Measurements from ENCODE around the gene ATAD3C.
"Not testable (repeated sequence)": the region's sequence is repeated elsewhere in the genome, so short reads cannot be mapped to it uniquely, and the experiment has no call there.

ATAD3C gene

GRCh38 chr1:1449099-1449739, at the start of gene ATAD3C:
ATAD3C (plus strand) TSS chr1:1449689; CDS start chr1:1450684, 995 bp downstream.
- no peak for DNase-seq

DNA sequence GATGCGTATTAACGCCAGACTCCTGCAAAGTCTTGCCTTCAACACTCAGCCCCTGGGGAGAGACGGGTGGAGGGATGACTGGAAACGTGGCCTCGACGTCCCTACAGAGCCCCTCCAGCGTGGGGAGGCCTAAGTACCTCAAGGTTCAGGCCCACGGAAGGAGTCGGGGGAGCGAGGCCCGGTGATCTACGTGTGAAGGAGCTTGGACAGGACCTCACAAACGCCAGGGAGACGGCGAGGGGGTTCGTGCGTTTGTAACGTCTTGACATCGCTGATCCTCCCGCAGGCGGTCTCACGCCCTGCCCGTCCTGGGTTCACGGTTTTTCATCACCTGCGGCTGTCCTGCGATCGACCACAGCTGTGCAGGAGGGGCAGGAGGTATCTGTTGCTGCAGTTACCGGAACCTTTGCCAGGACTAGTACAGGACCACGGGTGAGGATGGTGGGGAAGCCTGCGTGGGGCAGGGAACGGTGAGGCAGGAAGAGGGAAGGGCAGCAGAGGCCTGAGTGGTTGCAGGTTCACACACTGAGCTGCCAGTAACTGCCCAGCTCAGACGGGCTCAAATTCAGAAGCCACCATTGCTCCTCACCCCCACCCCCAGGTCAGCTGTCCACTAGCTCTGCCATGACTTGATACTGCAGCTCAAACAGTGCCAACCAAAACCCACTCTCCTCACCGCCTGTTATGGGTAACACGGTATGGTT, 49.5 kb upstream of the ATAD3C start:
- no peak for DNase-seq

- no peak for DNase-seq
Measured at GRCh38 chr1:1400576-1401456, 48.7 kb upstream of the ATAD3C start.

- DNase-seq, result no peak
Measured at GRCh38 chr1:1401457-1402010, 48.0 kb upstream of the ATAD3C start.

- no peak for DNase-seq
Measured at GRCh38 chr1:1402072-1402900, 47.2 kb upstream of the ATAD3C start.

DNA sequence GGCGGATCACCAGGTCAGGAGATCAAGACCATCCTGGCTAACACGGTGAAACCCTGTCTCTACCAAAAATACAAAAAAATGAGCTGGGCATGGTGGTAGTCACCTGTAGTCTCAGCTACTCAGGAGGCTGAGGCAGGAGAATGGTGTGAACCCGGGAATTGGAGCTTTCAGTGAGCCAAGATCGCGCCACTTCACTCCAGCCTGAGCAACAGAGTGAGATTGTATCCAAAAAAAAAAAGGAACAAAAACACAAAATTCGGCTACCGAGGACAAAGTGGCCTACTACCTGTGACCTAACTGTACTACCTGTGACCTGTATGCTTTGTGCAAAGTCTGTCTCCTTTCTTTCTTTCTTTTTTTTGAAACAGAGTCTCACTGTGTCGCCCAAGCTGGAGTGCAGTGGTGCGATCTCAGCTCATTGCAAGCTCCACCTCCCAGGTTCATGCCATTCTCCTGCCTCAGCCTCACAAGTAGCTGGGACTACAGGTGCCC, 46.5 kb upstream of the ATAD3C start:
- DNase-seq, result not testable (repeated sequence)

DNA sequence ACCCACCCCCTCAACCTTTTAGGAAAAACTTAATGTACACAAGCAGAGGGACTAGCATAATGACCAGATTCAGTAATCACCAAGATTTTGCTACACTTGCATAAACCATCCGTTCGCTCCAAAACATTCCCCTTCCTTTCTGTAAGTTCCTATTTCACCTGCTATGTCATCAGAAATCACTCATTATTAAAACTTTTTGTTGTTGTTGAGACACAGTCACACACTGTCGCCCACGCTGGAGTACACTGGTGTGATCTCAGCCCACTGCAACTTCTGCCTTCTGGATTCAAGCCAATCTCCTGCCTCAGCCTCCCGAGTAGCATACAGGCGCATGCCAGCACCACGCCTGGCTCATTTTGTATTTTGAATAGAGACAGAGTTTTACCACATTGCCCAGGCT, 45.8 kb upstream of the ATAD3C start:
- no peak for DNase-seq

GRCh38 chr1:1406101-1406820, 43.2 kb upstream of the ATAD3C start:
- no peak for DNase-seq

DNA sequence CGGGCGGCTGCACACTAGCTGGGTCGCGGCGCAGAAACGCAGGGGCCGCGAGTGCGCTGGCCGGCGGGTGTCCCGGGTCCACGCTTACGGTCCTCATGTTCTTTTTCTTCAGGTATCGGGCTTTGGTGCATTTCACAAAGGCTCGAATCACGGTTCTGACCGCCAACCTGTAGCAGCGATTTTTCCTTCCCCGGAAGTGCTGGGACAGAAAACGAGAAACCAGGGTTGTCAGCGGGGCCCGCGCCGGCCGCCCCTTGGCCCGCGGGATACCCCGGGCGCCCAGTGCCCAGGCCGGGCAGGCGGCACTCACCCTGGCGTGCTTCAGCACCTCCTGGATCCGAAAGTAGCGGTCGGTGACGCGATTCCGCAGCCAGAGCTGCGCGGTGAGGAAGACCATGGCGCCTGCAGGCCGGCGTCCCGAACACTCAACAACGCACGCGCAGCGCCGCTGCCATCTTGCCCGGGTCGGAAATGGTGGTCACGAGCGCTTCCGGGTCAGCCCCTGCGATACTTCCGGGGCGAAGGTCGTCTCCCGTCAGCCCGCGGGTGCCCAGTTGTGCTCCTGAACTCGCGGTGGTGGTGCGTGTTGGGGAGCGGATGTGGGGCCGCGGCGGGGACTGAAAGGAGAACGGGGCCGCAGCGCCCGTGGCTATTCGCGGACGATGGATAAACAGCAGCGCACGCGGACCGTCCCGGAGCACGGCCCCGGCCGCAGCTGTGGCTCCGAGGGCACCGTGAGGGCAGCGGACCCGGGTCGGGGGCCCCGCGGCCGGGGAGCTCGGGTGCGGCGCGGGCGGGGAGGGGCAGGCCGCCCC, 42.5 kb upstream of the ATAD3C start, which contains the start of gene MRPL20:
TSS of gene MRPL20 (minus strand) at position 473 of the 815 bp plus-strand sequence. CDS start at position 397, 76 bp downstream.
- DNase-seq, result peak; percentile 92 to 95 (median 92)

- DNase-seq, result peak in 2 of 4 experiments; percentile 27 to 36
Measured at GRCh38 chr1:1407636-1408318, 41.7 kb upstream of the ATAD3C start.

GRCh38 chr1:1410238-1410637, 39.3 kb upstream of the ATAD3C start:
- DNase-seq, result not testable (repeated sequence)

DNA sequence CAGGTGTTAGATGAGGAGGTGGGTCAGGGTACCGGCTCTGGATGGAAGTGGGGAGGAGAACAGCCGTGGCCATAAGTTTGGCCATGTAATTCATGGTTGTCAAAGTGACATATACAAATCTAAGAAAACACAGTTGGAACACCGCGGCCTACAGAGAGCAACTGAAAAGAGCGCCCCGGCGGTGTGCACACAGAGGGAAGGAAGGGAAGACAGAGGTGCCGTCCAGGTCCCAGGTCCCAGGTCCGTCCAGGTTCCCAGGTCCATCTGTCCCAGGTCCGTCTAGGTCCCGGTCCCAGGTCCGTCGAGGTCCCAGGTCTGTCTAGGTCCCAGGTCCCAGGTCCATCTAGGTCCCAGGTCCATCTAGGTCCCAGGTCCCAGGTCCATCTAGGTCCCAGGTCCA, 37.9 kb upstream of the ATAD3C start:
- no peak for DNase-seq

DNA sequence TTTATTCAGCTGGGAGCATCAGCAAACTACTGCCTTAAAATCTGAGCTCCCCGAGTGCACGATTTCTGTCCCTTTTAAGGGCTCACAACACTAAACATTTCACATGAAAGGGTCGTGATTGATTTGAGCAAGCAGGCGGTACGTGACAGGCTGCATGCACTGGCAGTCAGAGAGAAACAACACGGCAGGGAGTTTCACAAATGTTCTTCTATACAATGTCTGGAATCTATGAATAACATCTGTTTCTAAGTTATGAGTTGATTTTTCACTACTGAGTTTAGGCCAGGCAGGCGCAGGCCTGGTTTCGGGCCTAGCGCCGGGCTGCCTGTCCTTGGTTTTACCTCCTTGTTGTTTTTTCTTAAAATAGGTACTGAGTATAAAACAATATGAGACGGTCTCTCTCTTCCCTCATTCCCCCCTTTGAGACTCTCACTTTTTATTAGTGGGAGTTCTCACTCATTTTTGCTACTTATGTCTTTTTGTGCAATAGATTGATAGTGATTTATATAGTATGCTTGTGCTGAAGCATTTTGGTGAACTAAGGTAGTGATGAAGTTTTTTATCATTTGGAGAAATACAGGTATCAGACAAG, 37.1 kb upstream of the ATAD3C start:
- not testable (repeated sequence) for DNase-seq

DNA sequence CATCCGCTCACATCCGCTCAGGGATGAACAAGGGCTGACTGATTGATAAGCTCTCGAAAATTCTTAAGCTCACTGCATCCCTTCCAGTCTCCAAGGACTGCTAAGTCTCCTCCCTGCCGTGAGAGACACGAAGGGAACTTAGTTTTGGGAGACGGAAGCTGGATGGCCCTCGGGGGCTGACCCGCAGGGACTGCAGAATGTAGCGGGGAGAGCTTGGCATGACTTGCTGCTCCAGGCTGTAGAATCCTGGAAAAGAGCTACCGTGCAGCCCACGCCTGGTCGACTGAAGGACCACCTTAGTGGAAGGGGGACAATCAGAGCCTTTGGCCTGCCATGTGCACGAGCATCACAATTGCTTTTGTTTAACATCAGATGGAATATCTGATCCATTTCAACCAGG, 33.7 kb upstream of the ATAD3C start:
- no peak for DNase-seq

DNA sequence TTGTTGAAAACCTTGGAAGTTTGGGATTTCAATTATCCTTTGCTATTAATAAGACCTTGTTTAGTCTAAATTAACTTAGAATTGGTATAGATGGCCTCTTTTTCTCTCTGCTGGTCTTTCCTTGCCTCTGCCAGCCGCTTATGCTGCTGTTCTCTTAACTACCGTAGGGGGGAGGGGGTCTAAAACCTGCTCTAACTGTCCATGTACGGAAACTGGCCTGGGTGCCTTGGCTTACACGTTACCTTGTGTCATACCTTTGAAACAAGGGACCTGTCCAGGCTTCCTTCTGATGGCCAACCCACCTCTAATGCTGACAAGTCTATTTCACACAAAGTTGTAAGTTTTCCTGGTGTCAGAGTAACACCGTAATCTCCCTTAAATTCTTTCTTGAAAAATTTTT, 32.1 kb upstream of the ATAD3C start:
- DNase-seq, result not testable (repeated sequence)

DNA sequence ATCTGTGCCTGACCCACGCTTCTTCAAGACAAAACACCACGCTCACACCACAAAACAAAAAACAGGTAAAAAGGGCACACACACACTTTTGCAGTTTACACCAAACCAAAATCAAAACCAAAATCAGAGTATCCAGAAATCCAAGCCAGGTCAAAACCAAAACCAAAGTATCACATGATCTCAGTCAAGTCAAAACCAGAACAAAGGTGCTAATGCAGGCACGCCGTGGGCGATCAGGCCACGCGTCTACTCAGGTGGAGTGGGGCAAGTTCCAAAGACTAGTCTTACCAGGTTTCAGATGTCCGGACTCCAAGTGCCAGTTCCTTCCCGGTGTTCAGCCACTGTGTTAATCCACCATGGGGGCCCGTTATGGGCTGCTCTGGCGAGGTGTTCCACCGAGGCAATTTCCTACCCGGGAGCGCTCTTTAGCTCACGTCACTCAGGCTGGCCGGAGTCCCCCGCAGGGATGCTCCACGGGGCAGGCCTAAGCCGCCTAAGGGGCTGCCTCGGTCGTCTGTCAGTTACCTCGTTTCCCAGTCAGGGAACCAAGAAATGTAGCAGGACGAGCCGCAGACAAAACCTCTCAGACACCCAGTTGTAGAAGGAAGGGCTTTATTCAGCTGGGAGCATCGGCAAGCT, 31.5 kb upstream of the ATAD3C start:
- DNase-seq, result not testable (repeated sequence)

DNA sequence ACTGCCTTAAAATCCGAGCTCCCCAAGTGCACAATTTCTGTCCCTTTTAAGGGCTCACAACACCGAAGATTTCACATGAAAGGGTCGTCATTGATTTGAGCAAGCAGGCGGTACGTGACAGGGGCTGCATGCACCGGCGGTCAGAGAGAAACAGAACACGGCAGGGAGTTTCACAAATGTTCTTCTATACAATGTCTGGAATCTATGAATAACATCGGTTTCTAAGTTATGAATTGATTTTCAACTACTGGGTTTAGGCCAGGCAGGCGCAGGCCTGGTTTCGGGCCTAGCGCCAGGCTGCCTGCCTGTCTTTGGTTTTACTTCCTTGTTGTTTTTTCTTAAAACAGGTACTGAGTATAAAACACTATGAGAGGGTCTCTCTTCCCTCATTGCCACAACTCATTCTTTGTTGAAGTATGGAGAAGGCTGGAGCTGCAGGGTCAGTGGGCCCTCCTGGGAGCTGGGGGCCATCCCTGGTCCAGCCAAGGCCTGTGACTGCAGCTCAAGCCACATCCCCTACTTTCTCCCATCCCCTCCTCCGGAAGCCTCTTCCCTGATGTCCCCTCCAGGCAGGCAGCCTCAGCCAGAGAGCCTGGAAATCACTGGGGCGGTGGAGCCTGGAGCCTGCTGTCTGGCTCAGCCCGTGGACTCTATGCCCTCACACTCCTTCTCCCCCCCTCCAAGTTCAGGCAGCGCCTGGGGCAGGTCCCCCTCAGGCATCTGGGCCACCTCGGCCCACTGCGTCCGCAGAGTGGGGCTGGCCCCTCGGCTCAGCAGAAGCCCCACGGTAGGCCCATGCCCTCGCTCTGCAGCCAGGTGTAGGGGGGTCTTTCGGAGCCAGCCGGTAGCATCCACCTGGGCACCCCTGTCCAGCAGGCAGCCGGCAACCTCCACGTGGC, 30.8 kb upstream of the ATAD3C start:
- DNase-seq, result no peak

DNA sequence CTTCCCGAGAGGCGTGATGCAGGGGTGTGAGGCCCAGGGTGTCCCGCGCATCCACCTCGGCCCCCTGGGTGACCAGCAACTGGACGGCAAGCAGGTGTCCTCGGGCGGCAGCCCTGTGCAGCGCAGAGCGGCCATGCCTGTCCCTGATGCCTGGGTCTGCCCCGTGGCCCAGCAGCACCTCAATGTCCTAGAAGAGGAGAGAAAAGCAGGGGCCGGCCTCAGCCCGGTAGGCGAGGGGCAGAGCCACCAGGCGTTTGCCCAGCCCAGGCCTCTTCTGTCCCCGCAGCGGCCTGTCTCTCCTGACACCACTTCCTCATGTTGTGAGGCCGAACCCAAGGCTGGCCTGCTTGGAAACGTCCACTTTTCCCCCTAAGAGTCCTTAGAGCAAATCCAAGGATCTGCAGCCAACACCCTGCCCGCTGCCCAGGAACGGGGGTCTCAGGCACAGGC, 30.1 kb upstream of the ATAD3C start:
- no peak for DNase-seq

Measured in activated naive CD4-positive, alpha-beta T cell (primary cell).